ENCODE results near the gene TMEM8B.

- no peak for TF ChIP-seq ESRRA (IDR thresholded peaks at IDR 0.05; ENCODE audit: low read length)
- TF ChIP-seq NRF1 (conservative IDR thresholded peaks at IDR 0.05; ENCODE audit: low read depth, low read length), result no peak
- no peak for TF ChIP-seq SP1 (IDR thresholded peaks at IDR 0.05; ENCODE audit: low read depth, low read length)
- no peak for TF ChIP-seq ZNF24 (IDR thresholded peaks at IDR 0.05)
- no peak for TF ChIP-seq SIN3A (IDR thresholded peaks at IDR 0.05; ENCODE audit: low read depth, low read length)
- TF ChIP-seq NR2C2 (IDR thresholded peaks at IDR 0.05; ENCODE audit: borderline replicate concordance, control insufficient read depth, insufficient read length, low read depth), result no peak
- TF ChIP-seq POLR2A (IDR thresholded peaks at IDR 0.05; ENCODE audit: low read depth, low read length), result no peak
These were observed 78.1 kb downstream of the TMEM8B start for GRCh38 chr9:35906923-35907699.

Measured in GM12878 (cell line).